HG03558 (cell line): Measurements from ENCODE around the gene SPNS3.

Experiments used
- ATAC-seq: cut with Tn5 transposase; IDR thresholded peaks from one replicate; pipeline ENCODE4 v1.9.1; 2021; ENCODE audit warnings: moderate number of reproducible peaks; ENCODE audit not compliant: unreplicated experiment; ENCODE audit errors: extremely low read depth

The SPNS3 gene

DNA sequence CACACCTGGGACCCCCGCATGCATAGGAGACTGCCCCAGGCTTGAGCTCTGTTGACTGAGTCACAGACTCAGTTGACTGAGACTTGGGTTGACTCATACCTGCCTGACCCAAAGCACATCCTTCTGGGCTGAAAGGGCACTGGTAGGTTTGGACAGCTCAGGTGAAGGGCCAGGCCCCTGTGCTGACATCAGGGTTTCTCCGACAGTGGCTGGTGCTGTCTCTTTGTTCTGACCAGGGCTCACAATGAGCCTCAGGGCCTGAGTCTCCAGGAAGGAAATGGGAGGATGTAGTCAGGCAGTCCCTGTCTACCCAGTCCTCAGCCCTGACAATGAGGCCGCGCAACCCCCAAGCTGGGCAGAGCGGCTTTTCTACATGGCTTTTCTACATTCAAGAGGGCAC, 71.4 kb downstream of the SPNS3 start:
- ATAC-seq = no peak

DNA sequence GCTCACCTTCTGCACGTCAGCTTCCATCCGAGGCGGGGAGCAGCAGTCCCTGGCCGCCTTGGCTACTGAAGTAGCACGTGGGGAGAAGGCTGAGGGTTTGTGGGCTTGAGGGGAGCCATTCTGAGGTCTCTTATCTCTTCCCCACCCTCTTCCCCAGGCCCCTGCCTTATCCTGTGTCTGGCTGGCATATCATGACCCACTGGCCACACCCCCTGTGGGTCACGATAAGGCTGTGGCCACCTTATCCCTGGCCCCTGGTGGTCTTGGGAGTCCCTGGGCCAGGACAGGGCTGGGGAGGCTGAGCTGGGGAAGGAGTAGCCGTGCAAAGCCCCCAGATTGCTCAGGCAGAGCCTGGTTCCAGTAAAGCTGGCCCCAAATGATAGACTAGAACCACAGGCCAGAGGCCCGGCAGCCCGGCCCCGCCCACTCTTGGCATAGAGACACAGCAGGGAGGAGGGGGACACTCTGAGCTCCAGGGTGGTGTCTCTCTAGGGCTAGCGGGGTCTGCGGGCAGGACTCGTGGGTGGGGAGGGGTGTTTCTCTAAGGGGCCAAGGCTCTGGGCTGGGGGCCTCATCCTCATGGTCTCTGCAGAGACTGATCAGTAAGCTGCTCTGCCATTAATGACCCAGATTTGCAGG, 72.6 kb downstream of the SPNS3 start:
- no peak for ATAC-seq

DNA sequence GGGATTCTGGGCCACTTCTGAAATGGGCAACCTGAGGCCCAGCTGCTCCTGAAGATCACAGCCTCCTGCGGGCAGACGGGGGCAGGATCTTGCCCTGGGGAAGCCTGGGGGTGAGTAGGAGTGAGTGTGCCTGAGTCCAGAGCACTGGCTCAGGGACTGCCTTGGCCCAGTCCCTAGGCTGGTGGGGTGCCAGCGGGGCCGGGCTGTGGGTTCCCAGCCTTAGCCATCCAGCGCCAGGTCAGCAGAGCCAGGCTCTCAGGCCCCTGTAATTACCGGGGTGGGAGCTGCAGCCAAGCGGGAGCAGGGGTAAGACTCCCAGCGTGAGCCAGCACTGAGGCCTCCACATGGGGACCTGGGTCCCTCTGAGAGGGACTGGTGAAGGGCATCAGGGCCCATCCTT, 73.2 kb downstream of the SPNS3 start:
- ATAC-seq = no peak

DNA sequence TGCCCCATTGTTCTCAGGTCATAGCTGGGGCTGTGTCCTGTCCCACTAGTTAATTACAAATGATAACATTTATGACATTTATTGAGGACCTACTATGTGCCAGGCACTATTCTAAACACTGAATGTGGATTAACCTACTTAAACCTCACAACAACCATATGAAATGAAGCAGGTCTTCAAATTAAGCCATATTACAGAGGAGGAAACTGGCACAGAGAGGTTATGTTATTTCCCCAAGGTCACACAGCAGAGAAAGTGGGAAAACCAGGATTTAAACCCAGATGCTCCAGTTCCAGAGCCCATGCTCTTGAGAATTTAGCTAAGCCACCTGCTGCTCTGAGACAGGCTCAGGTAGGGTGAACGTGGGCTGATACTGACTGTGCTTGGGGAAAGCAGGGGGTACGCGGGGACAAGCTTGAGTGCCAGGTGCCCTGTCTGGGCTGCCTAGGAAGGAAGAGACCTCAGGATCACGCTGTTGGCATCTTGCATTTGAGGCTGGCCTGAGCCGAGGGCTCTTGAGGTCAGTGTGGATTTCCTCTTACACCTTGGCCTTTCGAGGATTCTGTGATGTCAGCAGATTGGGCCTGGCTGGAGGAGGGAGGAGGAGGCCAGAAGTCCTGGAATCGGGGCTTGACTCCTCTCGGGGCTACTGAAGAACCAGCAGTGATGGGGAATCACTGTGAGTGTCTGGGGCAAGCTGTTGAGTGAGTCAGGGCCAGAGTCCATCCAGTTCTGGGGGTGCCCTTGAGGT, 73.8 kb downstream of the SPNS3 start:
- no peak for ATAC-seq

DNA sequence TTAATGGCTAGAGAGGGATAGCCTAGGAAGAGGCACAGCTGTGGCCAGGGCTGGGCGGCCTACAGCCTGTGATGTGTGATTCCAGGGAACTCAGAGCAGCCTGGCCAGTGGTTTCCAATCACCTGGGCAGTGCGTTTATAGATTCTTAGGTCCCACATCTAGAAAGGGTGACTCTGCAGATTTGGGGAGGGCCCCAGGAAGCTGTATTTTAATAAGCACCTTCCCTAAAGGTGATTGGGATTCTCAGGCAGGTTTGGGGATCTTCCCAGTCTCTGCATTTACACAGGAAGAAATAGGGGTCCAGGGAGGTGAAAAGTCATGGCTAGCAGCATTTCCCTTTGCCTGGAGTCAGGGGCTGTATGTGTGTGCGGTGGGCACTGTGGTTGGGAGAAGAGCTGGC, 74.5 kb downstream of the SPNS3 start:
- ATAC-seq = no peak

DNA sequence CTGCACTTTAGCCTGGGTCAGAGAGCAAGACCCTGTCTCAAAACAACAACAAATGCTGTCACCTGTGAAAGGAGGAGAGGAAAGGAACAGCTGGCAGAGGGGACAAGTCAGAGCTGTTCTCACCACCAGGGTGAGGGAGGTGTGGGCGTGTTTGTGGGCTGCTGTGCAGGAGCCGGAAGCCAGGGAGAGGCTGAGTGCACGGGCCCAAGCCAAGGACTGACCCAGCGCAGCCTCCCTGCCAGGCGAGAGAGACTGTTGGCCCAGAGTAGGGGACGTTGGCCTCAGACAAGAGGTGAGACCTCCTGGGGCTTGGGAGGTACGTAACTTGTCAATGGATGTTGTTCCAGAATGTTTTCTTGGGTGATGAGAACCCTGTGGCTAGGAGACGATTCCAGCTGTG, 75.7 kb downstream of the SPNS3 start:
- ATAC-seq = no peak

DNA sequence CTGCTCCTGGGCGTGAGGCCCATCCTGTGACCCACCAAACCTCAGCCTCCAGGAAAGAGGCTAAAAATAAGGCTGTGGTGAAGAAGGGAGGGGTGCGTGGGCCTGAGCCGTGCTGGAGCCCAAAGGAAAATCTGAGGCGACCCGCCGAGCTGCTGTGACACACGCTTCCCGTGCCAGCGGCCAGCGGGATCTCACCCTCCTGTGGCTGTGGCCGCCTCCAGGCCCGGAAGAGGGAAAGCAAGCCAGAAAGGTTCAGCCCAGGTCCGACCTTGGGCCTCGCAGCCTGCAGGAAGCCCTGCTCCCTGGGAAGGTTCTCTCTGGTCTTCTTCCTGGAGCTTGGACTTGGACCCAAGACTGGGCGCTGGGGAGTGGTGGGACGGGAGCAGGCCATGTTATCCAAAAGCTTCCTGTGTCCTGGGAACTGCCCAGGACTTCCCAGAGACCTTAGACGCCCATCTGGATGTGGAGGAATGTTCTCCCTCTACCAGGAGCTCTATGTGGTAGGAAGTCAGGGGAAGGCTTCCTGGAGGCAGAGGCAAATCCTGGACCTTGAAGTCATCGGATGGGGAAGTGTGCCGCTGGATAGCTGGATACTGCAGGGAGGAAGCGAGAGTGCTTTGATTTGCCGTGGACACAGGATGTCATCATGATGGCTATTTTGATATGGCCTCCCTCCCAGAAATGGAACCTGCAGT, 76.3 kb downstream of the SPNS3 start:
- ATAC-seq = no peak

DNA sequence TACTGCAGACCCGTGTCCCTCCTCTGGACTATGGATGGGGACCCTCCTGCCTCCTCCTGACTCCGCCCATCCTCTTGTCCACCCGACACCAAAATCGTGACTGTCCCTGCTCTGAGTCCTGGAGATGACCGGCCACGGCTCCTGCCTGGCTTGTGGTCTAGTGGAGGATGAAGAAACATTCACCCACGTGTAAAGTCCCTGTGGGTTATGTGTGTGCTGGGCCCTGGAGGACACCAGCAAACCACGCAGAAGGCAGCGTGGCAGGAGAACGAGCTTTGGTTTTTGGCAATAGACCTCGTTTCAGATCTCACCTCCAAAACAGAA, 76.8 kb downstream of the SPNS3 start:
- ATAC-seq = no peak

DNA sequence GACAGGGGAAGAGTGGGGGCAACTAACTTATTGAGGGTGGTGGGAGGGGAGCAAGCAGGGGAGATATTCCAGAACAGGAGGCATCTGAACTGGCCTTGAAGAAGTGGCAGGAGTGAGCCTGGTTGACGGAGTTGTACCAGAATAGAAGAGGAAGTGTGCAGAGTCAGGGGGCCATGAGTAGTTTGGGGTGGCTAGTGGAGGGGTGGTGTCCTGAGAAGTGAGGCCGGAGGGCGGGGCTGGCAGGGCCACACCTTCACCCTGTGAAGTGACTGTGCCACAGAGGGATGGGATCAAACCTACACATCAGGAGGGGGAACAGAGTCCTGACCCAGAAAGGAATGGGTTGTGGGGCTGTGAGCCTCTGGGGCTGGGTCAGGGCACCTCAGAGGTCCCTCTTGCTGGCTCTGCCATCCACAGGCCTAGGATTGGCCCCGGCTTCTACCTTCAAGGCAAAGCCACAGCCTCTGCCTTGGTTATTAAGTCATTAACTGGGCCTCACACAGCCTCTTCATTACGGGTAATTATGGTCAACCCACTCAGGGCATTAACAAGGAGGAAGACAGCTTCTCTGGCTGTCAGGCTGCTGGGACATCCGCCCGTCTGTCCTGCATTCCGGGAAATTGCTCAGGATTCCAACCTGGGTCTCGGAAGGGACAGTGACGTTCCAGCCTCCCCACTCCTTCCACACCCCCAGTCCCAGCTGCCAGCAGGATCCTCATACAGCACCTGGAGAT, 77.6 kb downstream of the SPNS3 start:
- ATAC-seq = no peak

DNA sequence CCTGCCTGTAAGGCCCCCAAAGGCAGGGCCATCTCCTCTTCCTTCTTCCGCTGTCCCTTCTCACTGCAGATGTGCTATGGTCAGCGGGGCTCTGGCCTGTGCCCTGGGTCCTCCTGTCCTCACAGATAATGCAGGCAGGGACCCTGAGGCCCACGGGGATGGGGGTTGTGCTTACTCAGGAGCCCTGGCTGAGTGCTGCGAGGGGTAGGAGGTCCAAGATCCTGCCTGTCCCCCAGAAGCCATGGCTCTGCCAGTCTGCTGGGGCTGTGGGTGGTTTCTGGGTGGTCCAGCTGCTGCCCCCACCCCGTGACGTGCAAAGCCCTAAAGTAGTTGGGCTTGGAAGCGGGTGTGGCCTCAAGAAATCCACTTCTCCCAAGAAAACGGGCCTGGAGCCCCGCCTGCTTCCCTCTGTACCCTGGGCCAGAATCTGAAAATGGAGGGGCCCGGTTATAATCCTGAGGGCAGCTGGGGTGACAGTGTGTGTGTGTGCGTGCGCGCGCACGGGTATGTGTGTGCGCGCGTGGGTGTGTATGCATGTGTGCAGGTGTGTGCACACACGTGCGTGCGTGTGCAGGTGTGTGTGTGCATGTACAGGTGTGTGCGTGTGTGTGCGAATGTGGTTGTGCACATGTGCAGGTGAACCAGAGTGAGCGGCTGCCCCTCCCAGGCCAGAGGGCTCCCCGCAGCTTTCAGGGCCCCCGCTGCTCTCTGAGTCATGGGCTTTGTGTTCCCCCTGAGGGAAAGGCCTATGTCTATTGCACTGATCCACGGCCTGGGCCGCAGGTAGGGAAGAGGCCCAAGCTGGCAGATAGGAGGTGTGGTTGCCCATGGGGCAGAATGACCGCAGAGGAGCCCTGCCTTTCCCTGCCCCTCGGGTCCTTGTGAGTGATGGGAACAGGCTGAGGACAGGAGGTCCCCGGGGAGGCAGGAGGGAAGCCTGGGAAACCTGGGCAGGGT, 78.7 kb downstream of the SPNS3 start:
- no peak for ATAC-seq

DNA sequence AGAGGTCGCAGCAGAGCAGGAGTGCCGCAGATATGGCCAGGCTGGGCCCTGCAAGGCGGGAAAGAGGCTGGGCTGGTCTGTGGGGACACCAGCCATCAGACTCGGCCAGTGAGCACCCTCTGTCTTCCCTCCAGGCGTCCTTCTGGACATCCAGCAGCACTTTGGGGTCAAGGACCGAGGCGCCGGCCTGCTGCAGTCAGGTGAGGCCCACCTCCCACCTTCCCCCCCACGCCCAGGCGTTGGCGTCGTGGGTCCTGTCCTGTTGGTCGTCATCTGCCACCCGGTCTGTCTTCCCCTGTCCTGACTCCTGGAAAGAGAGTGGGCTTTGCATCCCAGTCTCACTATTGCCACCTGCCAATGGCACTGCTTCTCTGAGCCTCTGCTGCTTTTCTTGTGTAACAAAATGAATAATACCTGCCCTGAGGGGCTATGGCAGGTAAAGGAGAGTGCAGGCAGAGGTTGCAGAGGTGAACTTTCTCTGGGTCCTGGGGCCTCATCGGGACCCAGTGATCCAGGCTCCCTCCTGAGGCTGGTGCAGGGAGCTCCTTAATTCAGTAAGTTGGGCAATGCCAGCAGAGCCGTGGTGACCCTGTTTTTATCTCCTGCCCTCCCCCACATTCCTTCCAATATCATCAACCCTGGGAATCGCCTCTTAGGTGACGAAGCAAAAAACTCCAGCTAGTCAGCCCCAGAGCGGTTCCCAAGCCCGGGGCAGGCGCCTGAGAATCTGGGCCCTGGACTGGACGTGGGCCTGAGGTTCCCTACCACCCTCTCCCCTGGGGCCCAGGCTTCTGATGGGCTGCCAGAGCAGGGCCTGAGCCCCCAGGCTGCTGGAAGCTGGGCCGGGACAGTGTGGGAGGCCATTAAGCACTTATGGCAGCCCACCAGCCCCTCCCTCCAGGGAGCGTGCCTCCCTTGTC, 79.6 kb downstream of the SPNS3 start:
- no peak for ATAC-seq

DNA sequence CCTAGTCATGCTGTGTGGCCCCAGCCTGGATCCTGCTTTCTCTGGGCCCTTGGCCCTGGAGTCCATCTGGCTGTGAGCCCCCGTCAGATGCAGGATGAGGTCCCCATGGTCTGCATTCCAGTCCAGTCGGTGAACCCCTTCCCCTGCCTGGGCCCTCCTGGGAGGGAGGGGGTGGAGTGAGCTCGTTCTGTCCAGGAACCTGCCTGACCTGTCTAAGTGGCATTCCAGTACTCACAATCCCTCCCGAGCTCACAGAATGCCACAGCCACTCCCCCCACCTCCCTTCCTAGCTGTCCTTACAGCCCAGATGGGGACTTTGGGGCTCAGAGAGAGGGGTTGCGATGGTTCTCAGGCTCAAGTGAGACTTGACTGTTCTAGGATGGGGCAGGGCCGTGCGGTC, 80.5 kb downstream of the SPNS3 start:
- no peak for ATAC-seq

DNA sequence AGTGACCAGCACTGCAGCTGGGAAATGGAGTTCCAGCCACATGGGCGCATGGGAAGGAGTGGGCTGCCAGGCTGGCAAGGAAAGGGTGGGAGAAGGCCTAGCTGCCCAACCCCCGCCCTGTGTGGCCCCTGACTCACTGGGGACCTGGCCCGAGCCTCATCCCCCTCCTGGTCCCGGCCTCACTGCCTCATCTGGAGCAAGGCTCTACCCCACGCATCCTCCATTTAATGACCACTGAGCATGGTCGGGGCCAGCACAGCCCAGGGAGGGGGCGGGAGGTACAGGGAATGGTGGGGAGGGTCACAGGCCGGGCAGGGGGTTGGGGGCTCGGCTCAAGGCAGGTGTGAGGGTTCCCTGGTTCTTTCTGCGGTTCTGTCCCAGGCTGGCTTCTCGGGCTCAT, 81.0 kb downstream of the SPNS3 start:
- ATAC-seq = no peak

DNA sequence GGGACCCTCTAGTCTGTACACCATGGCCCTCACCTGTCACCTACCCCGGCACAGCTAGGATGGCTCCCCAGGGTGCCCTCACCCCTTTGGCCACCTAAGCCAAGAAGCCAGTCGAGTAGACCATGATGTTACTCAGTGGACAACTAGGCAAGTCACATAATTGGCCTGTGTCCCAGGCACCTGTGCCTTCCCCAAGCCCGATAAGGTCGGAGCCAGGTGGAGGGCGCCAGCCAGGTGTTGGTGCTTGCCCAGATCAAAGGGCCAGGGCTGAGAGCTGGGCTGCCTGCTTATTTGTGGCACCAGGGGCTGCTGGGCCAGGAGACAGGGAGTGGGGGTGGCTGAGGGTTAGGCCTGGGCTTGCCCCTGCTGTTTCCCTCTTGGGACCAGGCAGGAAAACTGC, 81.8 kb downstream of the SPNS3 start:
- no peak for ATAC-seq

DNA sequence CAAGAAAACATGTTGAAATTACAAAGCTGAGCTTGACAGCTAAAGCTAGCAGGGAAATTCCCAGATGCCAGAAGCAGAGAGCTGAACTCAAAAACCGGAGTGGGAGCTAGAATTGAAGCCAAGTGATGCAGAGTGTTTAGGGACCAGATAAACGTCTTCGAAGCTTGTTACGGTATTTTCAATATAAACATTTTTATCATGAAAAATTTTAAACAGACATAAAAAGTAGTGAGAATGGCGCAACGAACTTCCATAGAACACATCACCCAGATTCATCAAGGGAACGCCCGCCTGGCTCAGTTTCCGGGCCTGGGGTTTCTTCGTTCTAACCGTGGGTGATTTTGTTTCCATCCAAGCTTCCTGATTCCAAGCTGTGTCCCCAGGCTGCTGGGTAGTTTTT, 83.0 kb downstream of the SPNS3 start:
- no peak for ATAC-seq

DNA sequence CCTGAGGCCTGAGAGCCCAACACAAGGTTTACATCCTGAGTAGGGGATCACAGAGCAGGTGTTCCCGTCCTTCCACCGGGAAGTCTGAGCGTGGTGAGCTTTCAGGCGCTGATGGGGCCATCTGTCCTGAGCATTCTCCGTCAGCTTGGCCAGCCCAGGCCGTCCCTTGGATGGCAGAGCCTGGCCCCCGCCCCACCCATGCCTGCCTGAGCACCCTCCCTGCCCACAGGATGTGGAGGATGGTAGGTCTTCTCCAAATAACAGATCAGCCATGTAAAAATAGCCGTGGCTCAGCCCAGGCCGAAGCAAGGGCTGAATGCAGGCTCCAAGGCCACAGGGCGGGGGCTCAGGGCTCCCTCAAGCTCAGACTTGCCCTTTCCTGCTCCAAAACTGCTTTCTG, 85.2 kb downstream of the SPNS3 start:
- ATAC-seq = no peak

DNA sequence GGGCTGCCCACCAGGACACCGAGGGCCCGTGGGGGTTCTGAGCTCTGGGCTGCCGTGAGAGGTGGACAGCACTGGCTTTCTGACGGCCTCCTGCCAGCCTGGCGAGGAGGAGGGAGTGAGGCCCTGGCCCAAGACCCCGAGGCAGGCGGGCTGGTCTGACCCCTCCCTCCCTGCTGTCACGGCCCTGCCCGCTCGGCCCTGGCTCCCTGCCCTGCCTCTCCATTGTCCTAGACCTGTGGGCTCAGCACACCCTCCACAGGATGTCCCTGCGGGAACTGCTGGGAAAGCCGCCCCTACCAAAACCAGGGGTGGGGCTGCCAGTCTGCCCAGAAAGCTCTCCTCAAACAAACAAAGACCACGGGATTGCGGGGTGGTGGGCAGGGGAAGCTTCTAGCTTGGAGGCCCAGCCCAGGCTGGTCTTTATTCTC, 85.6 kb downstream of the SPNS3 start:
- no peak for ATAC-seq

DNA sequence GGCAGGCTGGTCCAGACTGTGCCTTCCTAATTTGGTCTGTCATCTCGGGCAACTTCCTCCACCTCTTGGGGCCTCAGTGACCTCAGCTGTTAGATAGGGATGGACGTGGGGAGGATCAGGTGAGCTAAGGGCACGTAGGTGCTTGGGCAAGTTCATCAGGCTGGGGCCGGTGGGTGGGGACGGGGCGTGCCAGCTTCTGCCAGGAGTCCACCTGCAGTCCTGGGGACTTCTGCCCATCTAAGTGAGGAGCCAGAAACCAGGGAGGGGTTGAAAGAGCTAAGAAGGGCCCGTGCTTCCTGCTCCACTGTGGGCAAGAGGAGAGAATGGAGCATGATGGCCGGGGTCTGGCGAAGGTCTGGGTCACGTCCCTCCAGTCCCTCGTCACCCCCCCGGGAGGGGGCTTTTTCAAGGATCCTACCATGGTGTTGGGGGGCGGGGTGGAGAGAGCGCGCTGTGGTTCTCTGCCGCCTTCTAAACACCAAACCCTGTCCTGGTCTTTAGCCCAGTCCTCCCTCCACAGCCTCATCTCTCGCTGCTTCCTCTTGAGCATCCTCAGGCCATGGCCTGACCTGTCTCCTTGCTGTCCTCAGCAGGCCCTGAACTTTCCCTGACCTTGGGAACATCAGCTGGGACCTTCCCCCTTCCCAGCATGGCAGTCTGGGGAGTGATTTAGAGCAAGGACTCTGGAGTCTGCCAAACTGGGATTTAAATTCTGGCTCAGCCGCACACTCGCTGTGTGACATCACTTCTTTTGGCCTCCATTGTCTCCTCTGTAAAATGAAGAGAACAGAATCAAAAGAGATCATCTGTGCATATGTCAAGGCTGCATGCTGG, 86.5 kb downstream of the SPNS3 start:
- no peak for ATAC-seq
